WTC11 (cell line): ENCODE data around the gene SPDEF.

Experiments
- CTCF ChIP-seq: fragments of 200-600 bp; IDR thresholded peaks from 2 replicates; pipeline ENCODE4 v1.8.0; 2022; ENCODE audit warnings: antibody characterized with exemption
- ETV6 ChIP-seq: sonication (generic); formaldehyde crosslinking; IDR thresholded peaks from 2 replicates; pipeline ENCODE4 v1.8.1; 2022; ENCODE audit warnings: mild to moderate bottlenecking, missing genetic modification reagents
- IRF2 ChIP-seq: sonication (generic); formaldehyde crosslinking; IDR thresholded peaks from 2 replicates; pipeline ENCODE4 v1.8.0; 2022; ENCODE audit warnings: low read depth, missing genetic modification reagents, borderline replicate concordance
- JUN ChIP-seq: sonication (generic); formaldehyde crosslinking; IDR thresholded peaks from 2 replicates; pipeline ENCODE4 v1.8.0; 2023; ENCODE audit warnings: mild to moderate bottlenecking, missing genetic modification reagents
- TCF7 ChIP-seq: sonication (generic); formaldehyde crosslinking; IDR thresholded peaks from 2 replicates; pipeline ENCODE4 v1.8.0; 2022; ENCODE audit warnings: mild to moderate bottlenecking, low read depth, missing genetic modification reagents, moderate library complexity
- USF1 ChIP-seq: sonication (generic); formaldehyde crosslinking; IDR thresholded peaks from 2 replicates; pipeline ENCODE4 v1.8.0; 2022; ENCODE audit warnings: mild to moderate bottlenecking, missing genetic modification reagents
- TF ChIP-seq, protein P1 (sequence below): sonication (generic); formaldehyde crosslinking; IDR thresholded peaks from 2 replicates; pipeline ENCODE4 v1.8.0; 2022; ENCODE audit warnings: mild to moderate bottlenecking, missing genetic modification reagents

- no peak for TF ChIP-seq CTCF
- no peak for TF ChIP-seq JUN (CRISPR knock-in tag)
- no peak for TF ChIP-seq IRF2
- no peak for TF ChIP-seq TCF7
- TF ChIP-seq ETV6 (CRISPR knock-in tag) = no peak
- TF ChIP-seq, protein P1, sequence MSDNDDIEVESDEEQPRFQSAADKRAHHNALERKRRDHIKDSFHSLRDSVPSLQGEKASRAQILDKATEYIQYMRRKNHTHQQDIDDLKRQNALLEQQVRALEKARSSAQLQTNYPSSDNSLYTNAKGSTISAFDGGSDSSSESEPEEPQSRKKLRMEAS (CRISPR knock-in tag) = no peak
- TF ChIP-seq USF1 = no peak
Measured at GRCh38 chr6:34491091-34491430, 65.1 kb downstream of the SPDEF start.
